Fibroblast of villous mesenchyme (primary cell): ENCODE measurements around the gene TBC1D32. TPM values are rescaled to one million over a fixed set of nuclear protein-coding genes. Genes with fewer than 3 reads are reported as not detected.
A peak's percentile ranks its signal among the peaks of the same experiment; 100 is the strongest.
"Not testable (repeated sequence)": the region's sequence is repeated elsewhere in the genome, so short reads cannot be mapped to it uniquely, and the experiment has no call there.

Experiments
- DNase-seq: peaks from one replicate; pipeline ENCODE4 v3.0.0-alpha.2; 2010; ENCODE audit warnings: low read depth
- H3K4me3 ChIP-seq: 2 replicates; pipeline ENCODE4 v1.5.1; 2011; ENCODE audit warnings: low read depth, mild to moderate bottlenecking, low read length
- CTCF ChIP-seq: IDR thresholded peaks from 2 replicates; pipeline ENCODE4 v1.5.1; 2012; ENCODE audit warnings: low read depth, mild to moderate bottlenecking, low read length; ENCODE audit not compliant: insufficient read depth
- total RNA-seq: library from RNA; depleted of rRNA; stranded (reverse); fragments of >200 nt; gene quantifications from 2 replicates; pipeline ENCODE4 v1.2.3, GENCODE V29; 2012

TBC1D32 gene
- total RNA-seq, 1 donor = 21.2 TPM

GRCh38 chr6:121319603-121320002, 14.7 kb downstream of the TBC1D32 start:
- no peak for DNase-seq
- no peak for TF ChIP-seq CTCF
- no peak overlapping the region for H3K4me3 ChIP-seq

- peak; percentile 64 for TF ChIP-seq CTCF
- peak overlapping the region; percentile 24 for H3K4me3 ChIP-seq
These were observed 15.1 kb downstream of the TBC1D32 start for GRCh38 chr6:121319112-121319553.

GRCh38 chr6:121314381-121315112, 19.7 kb downstream of the TBC1D32 start:
- DNase-seq = no peak
- no peak overlapping the region for H3K4me3 ChIP-seq
- no peak for TF ChIP-seq CTCF

More at GRCh38 chr6:121319112-121319553, 15.1 kb downstream of the TBC1D32 start:
- peak; percentile 48 for DNase-seq

- not testable (repeated sequence) for DNase-seq, H3K4me3 ChIP-seq
These were observed 22.5 kb downstream of the TBC1D32 start for GRCh38 chr6:121311814-121312213.

GRCh38 chr6:121310495-121310894, 23.8 kb downstream of the TBC1D32 start:
- no peak for DNase-seq
- no peak for TF ChIP-seq CTCF
- no peak overlapping the region for H3K4me3 ChIP-seq

- no peak for TF ChIP-seq CTCF
- H3K4me3 ChIP-seq = no peak overlapping the region
- DNase-seq = peak; percentile 60
These were observed 24.4 kb downstream of the TBC1D32 start for GRCh38 chr6:121309768-121310469.

- H3K4me3 ChIP-seq = no peak overlapping the region
- DNase-seq = peak; percentile 54
- peak; percentile 75 for TF ChIP-seq CTCF
These were observed 28.2 kb downstream of the TBC1D32 start for GRCh38 chr6:121305957-121306607.
